Measurements from ENCODE around the gene COMT.

DNA sequence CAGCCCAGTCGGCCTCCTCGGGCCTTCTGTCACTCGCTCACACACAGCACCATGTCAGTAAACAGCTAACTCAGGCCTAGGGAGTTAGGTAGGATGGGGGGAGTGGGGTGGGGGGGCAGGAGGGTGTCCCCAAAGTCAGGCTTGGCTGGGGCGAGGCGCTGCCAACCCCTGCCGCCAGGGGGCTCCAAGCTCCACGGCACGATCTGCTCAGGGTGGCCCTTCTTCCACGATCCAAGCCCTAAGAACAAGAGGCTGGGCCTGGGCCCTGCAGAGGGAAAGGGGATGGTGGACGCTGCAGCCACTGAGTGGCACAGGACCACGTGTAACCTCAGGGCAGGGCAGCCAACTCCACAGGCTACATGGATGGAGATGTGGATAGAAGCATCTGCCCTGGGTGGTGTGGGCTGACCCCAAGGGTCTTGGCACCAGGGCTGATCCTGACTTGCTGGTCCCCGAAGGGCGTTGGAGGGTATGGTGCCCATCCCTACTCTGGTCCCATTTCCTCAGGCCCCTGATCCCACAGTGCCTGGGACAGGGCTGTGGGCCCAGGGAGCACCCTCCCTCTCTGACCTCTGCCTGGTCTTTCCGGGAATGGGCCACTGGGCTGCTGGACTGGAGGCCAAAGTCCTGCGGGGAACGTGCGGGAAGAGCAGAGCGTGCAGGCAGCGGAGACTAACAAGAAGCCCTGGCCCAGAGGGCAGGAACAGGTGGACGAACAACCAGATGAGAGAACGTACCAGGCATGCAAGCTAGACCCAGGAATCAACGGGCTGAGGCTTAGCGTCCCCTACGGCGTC, 29.1 kb downstream of the COMT start:
- TF ChIP-seq POLR2A (IDR thresholded peaks at IDR 0.05; ENCODE audit: low read depth, low read length) (no peak), TAF1 (IDR thresholded peaks at IDR 0.05; ENCODE audit: borderline replicate concordance, low read depth, low read length) (no peak), POLR2AphosphoS5 (IDR thresholded peaks at IDR 0.05; ENCODE audit: low read depth, low read length) (no peak)

Measured in GM12892 (cell line).